WTC11 (cell line): ENCODE results near the gene MYO16.

ENCODE experiments used
- CBFB ChIP-seq: sonication (generic); formaldehyde crosslinking; IDR thresholded peaks from 2 replicates; pipeline ENCODE4 v1.8.1; 2022; ENCODE audit warnings: mild to moderate bottlenecking, low read depth, missing genetic modification reagents
- CREM ChIP-seq: sonication (generic); formaldehyde crosslinking; IDR thresholded peaks from 2 replicates; pipeline ENCODE4 v1.8.1; 2022; ENCODE audit warnings: mild to moderate bottlenecking, missing genetic modification reagents, moderate library complexity
- ETV6 ChIP-seq: sonication (generic); formaldehyde crosslinking; IDR thresholded peaks from 2 replicates; pipeline ENCODE4 v1.8.1; 2022; ENCODE audit warnings: mild to moderate bottlenecking, missing genetic modification reagents
- TF ChIP-seq, protein P1 (sequence below): sonication (generic); formaldehyde crosslinking; IDR thresholded peaks from 2 replicates; pipeline ENCODE4 v1.8.0; 2022; ENCODE audit warnings: mild to moderate bottlenecking, missing genetic modification reagents
- TF ChIP-seq, protein P2 (sequence below): fragments of 200-600 bp; IDR thresholded peaks from 2 replicates; pipeline ENCODE4 v1.8.0; 2022; ENCODE audit warnings: antibody characterized with exemption
- TF ChIP-seq, protein P3 (sequence below): fragments of 250-450 bp; sonication (Bioruptor Pico); IDR thresholded peaks from 2 replicates; pipeline ENCODE4 v2.1.2; 2022; ENCODE audit warnings: mild to moderate bottlenecking, moderate library complexity

DNA sequence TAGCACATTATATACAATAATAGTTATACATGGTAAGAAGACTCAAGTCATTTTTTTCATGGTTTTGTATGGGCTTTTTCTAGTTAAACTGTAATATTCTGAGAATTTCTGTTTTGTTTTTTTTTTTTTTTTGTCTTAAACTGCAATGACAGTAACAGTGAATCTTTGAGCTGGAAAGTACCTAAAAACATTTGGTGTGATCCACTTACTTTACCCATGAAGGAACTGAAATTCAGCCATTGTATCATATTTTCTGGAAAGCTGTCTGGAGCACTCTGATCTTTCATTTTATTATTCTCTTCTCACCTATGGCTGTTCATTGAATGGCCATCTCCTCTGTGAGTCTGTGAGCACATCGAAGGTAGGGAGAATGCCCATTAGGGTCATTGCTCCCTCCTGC, 37.8 kb downstream of the MYO16 start:
- TF ChIP-seq, protein P1, sequence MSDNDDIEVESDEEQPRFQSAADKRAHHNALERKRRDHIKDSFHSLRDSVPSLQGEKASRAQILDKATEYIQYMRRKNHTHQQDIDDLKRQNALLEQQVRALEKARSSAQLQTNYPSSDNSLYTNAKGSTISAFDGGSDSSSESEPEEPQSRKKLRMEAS (CRISPR knock-in tag), result no peak
- no peak for TF ChIP-seq CBFB (CRISPR knock-in tag)
- no peak for TF ChIP-seq ETV6 (CRISPR knock-in tag)
- TF ChIP-seq, protein P2, sequence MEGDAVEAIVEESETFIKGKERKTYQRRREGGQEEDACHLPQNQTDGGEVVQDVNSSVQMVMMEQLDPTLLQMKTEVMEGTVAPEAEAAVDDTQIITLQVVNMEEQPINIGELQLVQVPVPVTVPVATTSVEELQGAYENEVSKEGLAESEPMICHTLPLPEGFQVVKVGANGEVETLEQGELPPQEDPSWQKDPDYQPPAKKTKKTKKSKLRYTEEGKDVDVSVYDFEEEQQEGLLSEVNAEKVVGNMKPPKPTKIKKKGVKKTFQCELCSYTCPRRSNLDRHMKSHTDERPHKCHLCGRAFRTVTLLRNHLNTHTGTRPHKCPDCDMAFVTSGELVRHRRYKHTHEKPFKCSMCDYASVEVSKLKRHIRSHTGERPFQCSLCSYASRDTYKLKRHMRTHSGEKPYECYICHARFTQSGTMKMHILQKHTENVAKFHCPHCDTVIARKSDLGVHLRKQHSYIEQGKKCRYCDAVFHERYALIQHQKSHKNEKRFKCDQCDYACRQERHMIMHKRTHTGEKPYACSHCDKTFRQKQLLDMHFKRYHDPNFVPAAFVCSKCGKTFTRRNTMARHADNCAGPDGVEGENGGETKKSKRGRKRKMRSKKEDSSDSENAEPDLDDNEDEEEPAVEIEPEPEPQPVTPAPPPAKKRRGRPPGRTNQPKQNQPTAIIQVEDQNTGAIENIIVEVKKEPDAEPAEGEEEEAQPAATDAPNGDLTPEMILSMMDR, result no peak
- TF ChIP-seq, protein P3, sequence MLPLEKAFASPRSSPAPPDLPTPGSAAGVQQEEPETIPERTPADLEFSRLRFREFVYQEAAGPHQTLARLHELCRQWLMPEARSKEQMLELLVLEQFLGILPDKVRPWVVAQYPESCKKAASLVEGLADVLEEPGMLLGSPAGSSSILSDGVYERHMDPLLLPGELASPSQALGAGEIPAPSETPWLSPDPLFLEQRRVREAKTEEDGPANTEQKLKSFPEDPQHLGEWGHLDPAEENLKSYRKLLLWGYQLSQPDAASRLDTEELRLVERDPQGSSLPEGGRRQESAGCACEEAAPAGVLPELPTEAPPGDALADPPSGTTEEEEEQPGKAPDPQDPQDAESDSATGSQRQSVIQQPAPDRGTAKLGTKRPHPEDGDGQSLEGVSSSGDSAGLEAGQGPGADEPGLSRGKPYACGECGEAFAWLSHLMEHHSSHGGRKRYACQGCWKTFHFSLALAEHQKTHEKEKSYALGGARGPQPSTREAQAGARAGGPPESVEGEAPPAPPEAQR (CRISPR knock-in tag), result no peak
- no peak for TF ChIP-seq CREM (CRISPR knock-in tag)
